Measurements from ENCODE around the gene TUBB4B. TPM values are rescaled to one million over a fixed set of nuclear protein-coding genes. Genes with fewer than 3 reads are reported as not detected.

TUBB4B gene
- total RNA-seq, 2 experiments from 2014 or later, result 417 to 443 TPM

DNA sequence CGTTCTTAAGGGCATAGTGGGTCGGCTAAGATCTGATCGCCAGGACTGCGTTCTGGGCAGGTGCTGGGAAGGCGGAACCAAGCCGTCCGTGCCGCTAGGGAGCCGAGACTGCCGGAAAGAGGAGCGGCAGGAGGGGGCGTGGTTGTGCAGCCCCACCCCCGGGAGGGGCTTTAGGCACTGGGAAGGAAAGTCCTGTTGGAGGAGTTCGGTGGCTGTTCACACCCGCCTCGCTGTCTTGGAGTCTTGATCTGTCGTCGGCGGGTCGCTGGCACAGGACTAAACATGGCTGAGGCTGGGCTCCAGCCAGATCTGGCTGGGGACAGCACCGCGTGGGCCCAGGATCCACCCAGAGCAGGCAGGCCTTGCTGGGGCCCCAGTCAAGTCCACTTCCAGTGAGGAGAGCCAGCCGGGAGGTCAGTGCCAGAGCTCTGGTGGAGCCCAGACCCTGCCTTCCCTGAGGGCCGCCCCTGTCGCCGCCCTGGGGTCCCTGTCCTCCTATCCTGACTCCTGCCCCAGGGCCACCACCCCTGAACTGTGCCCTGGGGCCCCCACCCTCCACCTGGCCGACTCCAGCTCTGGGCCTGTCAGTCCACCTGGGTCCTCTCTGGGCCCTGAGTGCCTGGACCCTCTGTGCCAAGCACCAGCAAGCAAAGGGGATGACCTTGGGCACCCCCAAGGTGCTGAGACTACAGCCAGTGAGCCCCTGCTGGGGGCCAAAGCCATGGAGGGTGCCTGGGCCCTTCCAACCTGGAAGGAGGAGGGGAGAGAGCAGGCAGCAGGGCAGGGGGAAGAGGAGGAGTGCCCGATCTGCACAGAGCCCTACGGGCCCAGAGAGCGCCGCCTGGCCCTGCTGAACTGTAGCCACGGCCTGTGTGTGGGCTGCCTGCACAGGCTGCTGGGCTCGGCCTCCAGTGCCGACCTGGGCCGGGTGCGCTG, 23.5 kb upstream of the TUBB4B start:
- Histone ChIP-seq H3K4me1 (ENCODE audit: insufficient read depth, low read length, poor library complexity, severe bottlenecking) (peaks cover 8% of the 10 kb centered on the region), H3K27ac (ENCODE audit: low read depth, low read length, poor library complexity, severe bottlenecking) (no peak overlapping the region), H3K4me2 (ENCODE audit: low read length) (no peak overlapping the region), H2AFZ (ENCODE audit: low read length) (no peak overlapping the region), H3K9me2 (ENCODE audit: insufficient read depth, low read length) (no peaks in the 10 kb centered on the region), H3K36me3 (ENCODE audit: insufficient read depth, low read length) (peaks cover 49% of the 10 kb centered on the region; the same call in 1 of the 2 replicates), H3K79me2 (ENCODE audit: insufficient read depth, low read depth, low read length) (no peaks in the 10 kb centered on the region), H4K20me1 (ENCODE audit: insufficient read depth, low read length) (no peaks in the 10 kb centered on the region), H3K9me3 (ENCODE audit: low read length) (no peaks in the 10 kb centered on the region), H3K4me3 (ENCODE audit: low read depth, low read length, poor library complexity, severe bottlenecking) (no peak overlapping the region)
- TF ChIP-seq, protein P1, sequence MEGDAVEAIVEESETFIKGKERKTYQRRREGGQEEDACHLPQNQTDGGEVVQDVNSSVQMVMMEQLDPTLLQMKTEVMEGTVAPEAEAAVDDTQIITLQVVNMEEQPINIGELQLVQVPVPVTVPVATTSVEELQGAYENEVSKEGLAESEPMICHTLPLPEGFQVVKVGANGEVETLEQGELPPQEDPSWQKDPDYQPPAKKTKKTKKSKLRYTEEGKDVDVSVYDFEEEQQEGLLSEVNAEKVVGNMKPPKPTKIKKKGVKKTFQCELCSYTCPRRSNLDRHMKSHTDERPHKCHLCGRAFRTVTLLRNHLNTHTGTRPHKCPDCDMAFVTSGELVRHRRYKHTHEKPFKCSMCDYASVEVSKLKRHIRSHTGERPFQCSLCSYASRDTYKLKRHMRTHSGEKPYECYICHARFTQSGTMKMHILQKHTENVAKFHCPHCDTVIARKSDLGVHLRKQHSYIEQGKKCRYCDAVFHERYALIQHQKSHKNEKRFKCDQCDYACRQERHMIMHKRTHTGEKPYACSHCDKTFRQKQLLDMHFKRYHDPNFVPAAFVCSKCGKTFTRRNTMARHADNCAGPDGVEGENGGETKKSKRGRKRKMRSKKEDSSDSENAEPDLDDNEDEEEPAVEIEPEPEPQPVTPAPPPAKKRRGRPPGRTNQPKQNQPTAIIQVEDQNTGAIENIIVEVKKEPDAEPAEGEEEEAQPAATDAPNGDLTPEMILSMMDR (conservative IDR thresholded peaks at IDR 0.05; ENCODE audit: low read length), result no peak
- no peak for TF ChIP-seq EZH2phosphoT487 (IDR thresholded peaks at IDR 0.05; ENCODE audit: borderline replicate concordance, low read depth, low read length)
- POLR2A ChIA-PET, result no interaction called here
- CTCF ChIA-PET (ENCODE audit: unreplicated experiment), result no interaction called here
- intact Hi-C loops (cut with micrococcal nuclease; ENCODE audit: unreplicated experiment), result no loop called here
- no peak for DNase-seq (ENCODE audit: low spot score)
- BruUV-seq (replicated peaks), result no TSS peak

DNA sequence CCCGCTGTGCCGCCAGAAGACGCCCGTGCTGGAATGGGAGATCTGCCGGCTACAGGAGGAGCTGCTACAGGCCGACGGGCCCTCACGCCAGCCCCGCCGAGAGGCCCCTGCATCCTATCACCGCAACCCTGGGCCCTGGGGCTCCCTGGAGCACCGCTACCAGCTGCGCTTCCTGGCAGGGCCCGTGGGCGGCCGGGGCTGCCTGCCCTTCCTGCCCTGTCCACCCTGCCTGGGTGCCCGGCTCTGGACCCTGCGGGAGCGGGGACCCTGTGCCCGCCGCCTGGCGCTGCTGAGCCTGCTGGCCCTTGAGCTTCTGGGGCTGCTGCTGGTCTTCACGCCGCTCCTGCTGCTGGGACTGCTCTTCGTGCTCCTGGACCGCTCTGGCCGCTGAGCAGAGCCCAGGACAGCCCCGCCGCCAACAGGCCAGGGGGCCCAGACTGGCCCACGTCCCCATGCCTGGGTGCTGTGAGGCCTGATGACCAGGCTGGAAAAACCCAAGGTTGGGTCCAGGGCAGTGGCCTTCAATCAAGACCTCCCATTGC, 22.8 kb upstream of the TUBB4B start:
- Histone ChIP-seq H3K9me3 (ENCODE audit: low read length) (no peaks in the 10 kb centered on the region), H3K9me2 (ENCODE audit: insufficient read depth, low read length) (no peaks in the 10 kb centered on the region), H3K27ac (ENCODE audit: low read depth, low read length, poor library complexity, severe bottlenecking) (no peak overlapping the region), H3K4me2 (ENCODE audit: low read length) (no peak overlapping the region), H4K20me1 (ENCODE audit: insufficient read depth, low read length) (no peaks in the 10 kb centered on the region), H3K79me2 (ENCODE audit: insufficient read depth, low read depth, low read length) (no peaks in the 10 kb centered on the region), H3K4me3 (ENCODE audit: low read depth, low read length, poor library complexity, severe bottlenecking) (no peak overlapping the region), H3K4me1 (ENCODE audit: insufficient read depth, low read length, poor library complexity, severe bottlenecking) (peaks cover 15% of the 10 kb centered on the region), H3K36me3 (ENCODE audit: insufficient read depth, low read length) (peaks cover 49% of the 10 kb centered on the region; the same call in 1 of the 2 replicates), H2AFZ (ENCODE audit: low read length) (no peak overlapping the region)
- POLR2A ChIA-PET, result no interaction called here
- no peak for DNase-seq (ENCODE audit: low spot score)
- intact Hi-C loops (cut with micrococcal nuclease; ENCODE audit: unreplicated experiment), result no loop called here
- no peak for TF ChIP-seq EZH2phosphoT487 (IDR thresholded peaks at IDR 0.05; ENCODE audit: borderline replicate concordance, low read depth, low read length)
- TF ChIP-seq, protein P1 (conservative IDR thresholded peaks at IDR 0.05; ENCODE audit: low read length), result no peak
- no TSS peak for BruUV-seq (replicated peaks)
- CTCF ChIA-PET (ENCODE audit: unreplicated experiment), result no interaction called here

All from OCI-LY7 (cell line).